Esophagus muscularis mucosa (tissue), 4 donors: Measurements from ENCODE around the gene PKP4. TPM values are rescaled to one million over a fixed set of nuclear protein-coding genes. Genes with fewer than 3 reads are reported as not detected.

Experiments
- DNase-seq: peaks from one replicate; pipeline ENCODE4 v3.0.0-alpha.2; 2017; ENCODE audit errors: extremely low spot score
- H3K27ac ChIP-seq, 4 donors: fragments of 200-600 bp; sonication (generic); replicated peaks in 1 of 4; 1 replicate in 3 of 4; 2 replicates in 1 of 4; pipeline ENCODE4 v1.5.1; 2016 to 2019; ENCODE audit warnings: mild to moderate bottlenecking in 1 of 4
- H3K27me3 ChIP-seq, 4 donors: fragments of 200-600 bp; sonication (generic); one replicate each; pipeline versions ENCODE4 v1.5.1 to v1.6.0; 2016 to 2019
- H3K36me3 ChIP-seq, 4 donors: fragments of 200-600 bp; sonication (generic); one replicate each; pipeline ENCODE4 v1.5.1; 2016 to 2019
- H3K4me1 ChIP-seq, 4 donors: fragments of 200-600 bp; sonication (generic); one replicate each; pipeline ENCODE4 v1.5.1; 2016 to 2019
- H3K4me3 ChIP-seq, 4 donors: fragments of 200-600 bp; sonication (generic); 1 replicate in 2 of 4; 2 replicates in 2 of 4; pipeline ENCODE4 v1.5.1; 2016 to 2019; ENCODE audit warnings: mild to moderate bottlenecking in 4 of 4, moderate library complexity in 1 of 4
- H3K9me3 ChIP-seq, 4 donors: fragments of 200-600 bp; sonication (generic); 1 replicate in 3 of 4; 2 replicates in 1 of 4; pipeline ENCODE4 v1.5.1; 2016 to 2019
- CTCF ChIP-seq, 3 experiments: fragments of 200-600 bp in 2 of 3; fragments of 450-650 bp in 1 of 3; sonication (generic) in 2 of 3; IDR thresholded peaks; one replicate each; pipeline ENCODE4 v1.5.1; 2017 to 2019; ENCODE audit warnings: antibody characterized with exemption in 3 of 3, mild to moderate bottlenecking in 2 of 3, moderate library complexity in 1 of 3
- EP300 ChIP-seq: sonication (generic); formaldehyde crosslinking; IDR thresholded peaks from one replicate; pipeline ENCODE4 v1.6.1; 2017; ENCODE audit warnings: antibody characterized with exemption
- POLR2A ChIP-seq: fragments of 450-650 bp; IDR thresholded peaks from one replicate; pipeline ENCODE4 v1.6.1; 2017; ENCODE audit warnings: antibody characterized with exemption, moderate library complexity, mild to moderate bottlenecking, low read depth
- POLR2AphosphoS5 ChIP-seq, 2 donors: sonication (generic); formaldehyde crosslinking; IDR thresholded peaks; one replicate each; pipeline ENCODE4 v1.6.1; 2017; ENCODE audit warnings: antibody characterized with exemption in 2 of 2
- WGBS: methylation state at CpG from one replicate; pipeline ENCODE4 v1.1.5; 2018; 5-methylcytosine and 5-hydroxymethylcytosine counted together
- intact Hi-C: fragments of 100-400 bp; cut with DNase I; formaldehyde crosslinking; loops from one replicate; pipeline ENCODE4 v1.15.1; 2023
- total RNA-seq, 4 donors: library from RNA; depleted of rRNA; stranded (reverse); fragments of >200 nt; gene quantifications; one replicate each; pipeline versions ENCODE4 v1.1.0 to v1.2.1, GENCODE V29; 2016

PKP4 gene
- total RNA-seq, 4 donors from 2014 or later, result 79.7 to 131 (median 93.0) TPM

- H3K27me3 ChIP-seq, result peaks cover 0 to 9% (median 0%) of the 10 kb centered on the region in 4 donors
- no peaks in the 10 kb centered on the region for H3K9me3 ChIP-seq
- no peaks in the 10 kb centered on the region for H3K36me3 ChIP-seq
- DNase-seq, result no peak
- no peak overlapping the region for H3K4me3 ChIP-seq
- peaks cover 0 to 4% (median 2%) of the 10 kb centered on the region in 4 donors for H3K4me1 ChIP-seq
- H3K27ac ChIP-seq, result no peak overlapping the region
- intact Hi-C loops, result no loop called here
- TF ChIP-seq CTCF (IDR thresholded peaks at IDR 0.05) (no peak), EP300 (no peak), POLR2A (no peak), POLR2AphosphoS5 (IDR thresholded peaks at IDR 0.05) (no peak)
- 83% methylated on average over 7 of the region's 7 CpGs for WGBS
These were observed 271.7 kb downstream of the PKP4 start for GRCh38 chr2:158728422-158728821.

- 95% methylated on average over 5 of the region's 5 CpGs for WGBS
- intact Hi-C loops, result no loop called here
These were observed 272.7 kb downstream of the PKP4 start for GRCh38 chr2:158729451-158729850.

DNA sequence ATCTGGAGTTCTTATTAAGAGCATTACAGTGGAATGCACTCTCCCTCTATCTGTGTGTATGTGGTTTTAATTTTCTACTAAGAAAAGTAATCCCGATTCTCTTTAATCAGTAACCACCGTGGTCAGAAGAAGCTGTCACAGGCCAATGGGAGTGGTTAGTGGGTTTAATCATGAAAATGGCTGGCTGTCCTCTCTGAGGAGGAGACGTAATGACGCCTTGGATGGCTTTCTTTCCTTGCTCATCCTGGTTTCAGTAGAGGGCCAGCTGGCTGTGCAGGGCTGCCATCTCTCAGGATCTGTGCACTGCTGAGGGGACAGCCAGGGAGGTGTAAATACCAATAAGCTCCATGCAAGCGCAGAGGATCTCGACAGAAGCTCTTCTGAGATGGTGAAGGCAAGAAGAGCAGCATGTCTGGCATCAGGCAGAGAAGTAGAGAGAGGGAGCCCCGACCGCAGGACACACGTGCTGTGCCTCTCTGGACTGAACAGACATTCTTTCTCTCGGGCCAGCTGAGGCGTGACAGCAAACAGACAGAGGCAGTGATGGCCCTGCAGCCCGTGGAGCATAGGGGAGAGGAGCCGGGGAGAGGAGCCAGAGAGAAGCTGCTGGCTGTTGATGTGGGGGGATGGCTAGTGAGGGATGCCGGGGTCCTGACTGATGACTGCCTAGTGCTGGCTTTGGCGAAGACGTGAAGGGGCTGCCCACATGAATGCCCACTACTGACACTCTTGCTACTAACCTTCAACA lies 273.3 kb downstream of the PKP4 start:
- Histone ChIP-seq H3K27me3 (peaks cover 0 to 9% (median 0%) of the 10 kb centered on the region in 4 donors), H3K36me3 (no peaks in the 10 kb centered on the region), H3K9me3 (no peaks in the 10 kb centered on the region), H3K4me1 (peaks cover 0 to 4% (median 0%) of the 10 kb centered on the region in 4 donors), H3K27ac (no peak overlapping the region), H3K4me3 (no peak overlapping the region)
- TF ChIP-seq CTCF (IDR thresholded peaks at IDR 0.05) (no peak), EP300 (no peak), POLR2AphosphoS5 (IDR thresholded peaks at IDR 0.05) (no peak), POLR2A (no peak)
- WGBS, result 85% methylated on average over 14 of the region's 16 CpGs
- DNase-seq, result no peak
- intact Hi-C loops, result no loop called here

More at GRCh38 chr2:158729451-158729850, 272.7 kb downstream of the PKP4 start:
- H3K4me3 ChIP-seq, result no peak overlapping the region
- H3K27me3 ChIP-seq, result peaks cover 0 to 9% (median 0%) of the 10 kb centered on the region in 4 donors
- H3K4me1 ChIP-seq, result peaks cover 0 to 4% (median 2%) of the 10 kb centered on the region in 4 donors
- no peaks in the 10 kb centered on the region for H3K9me3 ChIP-seq
- TF ChIP-seq CTCF (IDR thresholded peaks at IDR 0.05), result no peak
- H3K27ac ChIP-seq, result no peak overlapping the region
- no peak for DNase-seq
- no peaks in the 10 kb centered on the region for H3K36me3 ChIP-seq

DNA sequence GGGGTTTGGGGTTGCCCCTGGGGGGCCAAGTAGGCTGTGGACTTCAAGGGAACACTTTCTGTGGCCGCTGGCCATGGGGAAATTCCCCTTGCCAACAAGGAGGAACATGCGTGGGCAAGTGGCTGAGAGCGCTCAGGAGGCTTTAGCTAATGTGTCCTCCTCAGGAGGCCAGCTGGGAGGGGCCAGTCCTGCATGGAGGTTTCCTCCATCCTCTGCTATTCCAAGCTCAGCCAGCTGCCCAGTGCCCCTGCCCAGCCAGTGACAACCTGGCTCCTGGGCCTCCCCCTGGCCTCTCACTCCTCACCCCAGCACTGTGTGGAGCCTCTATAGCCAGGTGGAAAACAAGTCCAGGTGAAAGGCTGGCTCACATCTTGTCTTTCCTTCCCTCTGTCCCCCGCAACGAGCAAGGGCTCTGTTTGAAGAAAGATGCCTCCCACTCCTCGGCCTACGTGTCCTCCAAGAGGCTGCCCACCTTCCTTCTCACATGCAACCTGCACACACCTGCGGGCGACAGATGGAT lies 273.9 kb downstream of the PKP4 start:
- no peak for DNase-seq
- Histone ChIP-seq H3K4me1 (peaks cover 0 to 4% (median 0%) of the 10 kb centered on the region in 4 donors), H3K4me3 (no peak overlapping the region), H3K36me3 (no peaks in the 10 kb centered on the region), H3K27ac (no peak overlapping the region), H3K27me3 (peaks cover 0 to 9% (median 0%) of the 10 kb centered on the region in 4 donors), H3K9me3 (no peaks in the 10 kb centered on the region)
- intact Hi-C loops, result no loop called here
- no peak for TF ChIP-seq CTCF (IDR thresholded peaks at IDR 0.05)
- TF ChIP-seq POLR2AphosphoS5 (IDR thresholded peaks at IDR 0.05), result no peak
- TF ChIP-seq POLR2A, result no peak
- no peak for TF ChIP-seq EP300
- 90% methylated on average over 8 of the region's 9 CpGs for WGBS
